TTC549 (cell line): Measurements from ENCODE around the gene ARID5B.
"Not testable (repeated sequence)": the region's sequence is repeated elsewhere in the genome, so short reads cannot be mapped to it uniquely, and the experiment has no call there.

Source experiments
- FAIRE-seq: peaks from 2 replicates; lab custom pipeline; 2012; peaks lifted over from hg19 to GRCh38; lab: Jason Lieb, UNC

The ARID5B gene

GRCh38 chr10:61900829-61901792 lies at the start of gene ARID5B:
Gene ARID5B, plus strand, starts transcription at chr10:61901699. Its CDS starts 11 bp downstream, at chr10:61901710.
- no peak for FAIRE-seq

GRCh38 chr10:61852261-61852660 lies 49.2 kb upstream of the ARID5B start:
- no peak for FAIRE-seq

- FAIRE-seq, result no peak
Observed at GRCh38 chr10:61855771-61856170, 45.7 kb upstream of the ARID5B start.

GRCh38 chr10:61857746-61858145 lies 43.8 kb upstream of the ARID5B start:
- no peak for FAIRE-seq

- no peak for FAIRE-seq
Observed at GRCh38 chr10:61859786-61860185, 41.7 kb upstream of the ARID5B start.

GRCh38 chr10:61860964-61861758 lies 40.3 kb upstream of the ARID5B start:
- no peak for FAIRE-seq

GRCh38 chr10:61863981-61864380 lies 37.5 kb upstream of the ARID5B start:
- FAIRE-seq, result no peak

GRCh38 chr10:61866700-61867368 lies 34.7 kb upstream of the ARID5B start:
- FAIRE-seq, result no peak

GRCh38 chr10:61867374-61867773 lies 34.1 kb upstream of the ARID5B start:
- FAIRE-seq, result not testable (repeated sequence)

- FAIRE-seq, result not testable (repeated sequence)
Observed at GRCh38 chr10:61867817-61868216, 33.7 kb upstream of the ARID5B start.

- FAIRE-seq, result no peak
Observed at GRCh38 chr10:61869041-61869675, 32.3 kb upstream of the ARID5B start.

GRCh38 chr10:61869774-61870525 lies 31.5 kb upstream of the ARID5B start:
- no peak for FAIRE-seq

- no peak for FAIRE-seq
Observed at GRCh38 chr10:61870526-61870895, 31.0 kb upstream of the ARID5B start.

GRCh38 chr10:61871487-61871886 lies 30.0 kb upstream of the ARID5B start:
- FAIRE-seq, result no peak

- FAIRE-seq, result no peak
Observed at GRCh38 chr10:61877887-61878739, 23.4 kb upstream of the ARID5B start.

- no peak for FAIRE-seq
Observed at GRCh38 chr10:61878740-61879068, 22.8 kb upstream of the ARID5B start.

- FAIRE-seq, result no peak
Observed at GRCh38 chr10:61882621-61883370, 18.7 kb upstream of the ARID5B start.

GRCh38 chr10:61883371-61884025 lies 18.0 kb upstream of the ARID5B start:
- FAIRE-seq, result no peak

GRCh38 chr10:61887772-61888171 lies 13.7 kb upstream of the ARID5B start:
- FAIRE-seq, result no peak
